ENCODE measurements around the gene FOXF1.

GRCh38 chr16:86509759-86510464, 415 bp upstream of the FOXF1 start:
- peak in 2 of 4 donors; percentile 6 to 11 for TF ChIP-seq POLR2A (IDR thresholded peaks at IDR 0.05)
- peak in 2 of 6 experiments; percentile 12 for TF ChIP-seq CTCF (IDR thresholded peaks at IDR 0.05)

Measured in upper lobe of left lung (tissue), 4 donors.